Urinary bladder (tissue), 4 donors: ENCODE data around the gene VMP1. TPM values are rescaled to one million over a fixed set of nuclear protein-coding genes. Genes with fewer than 3 reads are reported as not detected.
A peak's percentile ranks its signal among the peaks of the same experiment; 100 is the strongest.
"Not testable (repeated sequence)": the region's sequence is repeated elsewhere in the genome, so short reads cannot be mapped to it uniquely, and the experiment has no call there.

Experiments
- DNase-seq: peaks from one replicate; pipeline ENCODE4 v3.0.0-alpha.2; 2015; ENCODE audit errors: extremely low spot score
- H3K27ac ChIP-seq: one replicate; pipeline ENCODE4 v1.5.1; 2013; ENCODE audit warnings: low read depth, mild to moderate bottlenecking, moderate library complexity
- H3K36me3 ChIP-seq: one replicate; pipeline ENCODE4 v1.6.1; 2013; ENCODE audit warnings: mild to moderate bottlenecking, moderate library complexity; ENCODE audit not compliant: insufficient read depth
- H3K4me1 ChIP-seq: one replicate; pipeline ENCODE4 v1.6.1; 2013; ENCODE audit warnings: mild to moderate bottlenecking, moderate library complexity; ENCODE audit not compliant: insufficient read depth
- H3K4me3 ChIP-seq: one replicate; pipeline ENCODE4 v1.5.1; 2013; ENCODE audit warnings: low read depth, low read length
- WGBS: extraction: QIAGEN DNeasy Blood & Tissue Kit; methylation state at CpG from one replicate; pipeline ENCODE4 v1.1.7; 2013; 5-methylcytosine and 5-hydroxymethylcytosine counted together
- polyA plus RNA-seq: library from polyadenylated mRNA; stranded (reverse); fragments of 200-250 nt; gene quantifications from one replicate; pipeline ENCODE4 v1.2.3, GENCODE V29; 2013
- total RNA-seq: library from RNA; depleted of rRNA; stranded (reverse); fragments of >200 nt; gene quantifications from one replicate; pipeline ENCODE4 v1.2.3, GENCODE V29; 2014
- donor health status: healthy with polysubstance abuse.
- donor health status: healthy.

VMP1 gene
- total and polyA plus RNA-seq, 2 donors = 157 to 231 TPM

GRCh38 chr17:59827721-59828477 lies 120.4 kb downstream of the VMP1 start:
- no peak for DNase-seq
- peaks cover 4% of the 10 kb centered on the region for H3K4me1 ChIP-seq
- H3K27ac ChIP-seq = no peak overlapping the region
- WGBS = 84% methylated on average over 5 of the region's 5 CpGs
- H3K36me3 ChIP-seq = no peaks in the 10 kb centered on the region
- H3K4me3 ChIP-seq = no peak overlapping the region

DNA sequence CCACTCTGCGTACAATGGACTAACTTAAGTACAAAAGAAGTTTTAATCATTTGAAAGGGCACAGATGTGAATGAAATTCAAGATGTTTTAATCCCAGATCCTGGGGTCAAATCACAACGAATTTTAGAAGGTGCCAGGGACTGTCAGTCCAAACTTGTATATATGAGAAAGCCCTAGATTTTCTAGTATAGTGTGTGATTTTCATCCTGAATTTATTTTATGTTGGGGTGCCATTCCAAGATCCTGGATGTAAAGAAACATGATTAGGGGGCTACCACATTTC lies 121.0 kb downstream of the VMP1 start:
- 59% methylated on average over 2 of the region's 2 CpGs for WGBS
- Histone ChIP-seq H3K4me3 (no peak overlapping the region), H3K27ac (peak overlapping the region; percentile 80), H3K36me3 (no peaks in the 10 kb centered on the region), H3K4me1 (peaks cover 4% of the 10 kb centered on the region)
- no peak for DNase-seq

- H3K4me1 ChIP-seq, H3K36me3 ChIP-seq: not testable (repeated sequence)
- 32% methylated on average over 7 of the region's 7 CpGs for WGBS
Observed at GRCh38 chr17:59828819-59829216, 121.4 kb downstream of the VMP1 start.

GRCh38 chr17:59829217-59830006 lies 122.0 kb downstream of the VMP1 start:
- Histone ChIP-seq H3K4me3 (no peak overlapping the region), H3K27ac (peak overlapping the region; percentile 80), H3K36me3 (no peaks in the 10 kb centered on the region), H3K4me1 (peaks cover 4% of the 10 kb centered on the region)
- no peak for DNase-seq
- WGBS = 8% methylated on average over 4 of the region's 4 CpGs

More at GRCh38 chr17:59828819-59829216, 121.4 kb downstream of the VMP1 start:
- peak overlapping the region; percentile 80 for H3K27ac ChIP-seq
- not testable (repeated sequence) for DNase-seq, H3K4me3 ChIP-seq

GRCh38 chr17:59830007-59830630 lies 122.7 kb downstream of the VMP1 start:
- Histone ChIP-seq H3K4me1 (peaks cover 4% of the 10 kb centered on the region), H3K36me3 (no peaks in the 10 kb centered on the region), H3K4me3 (no peak overlapping the region), H3K27ac (peak overlapping the region; percentile 80)
- DNase-seq = no peak
- WGBS = 68% methylated on average over 3 of the region's 3 CpGs

DNA sequence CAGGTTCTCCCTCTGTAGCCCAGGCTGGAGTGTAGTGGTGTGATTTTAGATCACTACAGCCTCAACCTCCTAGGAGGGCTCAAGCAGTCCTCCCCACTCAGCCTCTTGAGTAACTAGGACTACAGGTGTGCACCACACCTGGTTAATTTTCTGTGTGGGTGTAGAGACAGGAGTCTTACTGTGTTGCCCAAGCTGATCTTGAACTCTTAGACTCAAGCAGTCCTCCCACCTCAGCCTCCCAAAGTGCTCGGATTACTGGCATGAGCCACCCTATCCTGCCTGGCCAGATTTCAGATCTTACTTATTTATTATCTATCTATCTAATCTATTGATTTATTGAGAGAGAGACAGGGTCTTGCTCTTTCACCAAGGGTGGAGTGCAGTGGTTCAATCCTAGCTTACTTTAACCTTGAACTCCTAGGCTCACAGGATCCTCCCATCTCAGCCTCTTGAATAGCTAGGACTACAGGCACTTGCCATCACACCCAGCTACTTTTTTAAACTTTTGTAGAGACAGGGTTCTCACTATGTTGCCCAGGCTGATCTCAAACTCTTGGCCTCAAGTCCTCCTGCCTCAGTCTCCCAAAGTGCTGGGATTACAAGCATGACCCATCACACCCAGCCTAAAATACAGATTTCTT lies 123.5 kb downstream of the VMP1 start:
- H3K27ac ChIP-seq = no peak overlapping the region
- no peak overlapping the region for H3K4me3 ChIP-seq
- 73% methylated on average over 1 of the region's 1 CpG for WGBS
- no peaks in the 10 kb centered on the region for H3K36me3 ChIP-seq
- no peak for DNase-seq
- H3K4me1 ChIP-seq = peaks cover 4% of the 10 kb centered on the region

GRCh38 chr17:59832883-59833379 lies 125.5 kb downstream of the VMP1 start:
- no peak overlapping the region for H3K4me3 ChIP-seq
- peaks cover 4% of the 10 kb centered on the region for H3K4me1 ChIP-seq
- H3K36me3 ChIP-seq = no peaks in the 10 kb centered on the region
- 61% methylated on average over 4 of the region's 4 CpGs for WGBS
- peak overlapping the region; percentile 23 for H3K27ac ChIP-seq
- DNase-seq = no peak

- peak; percentile 96 for DNase-seq
- WGBS = 2% methylated on average over 8 of the region's 8 CpGs
Observed at GRCh38 chr17:59837308-59838051, 130.0 kb downstream of the VMP1 start.

DNA sequence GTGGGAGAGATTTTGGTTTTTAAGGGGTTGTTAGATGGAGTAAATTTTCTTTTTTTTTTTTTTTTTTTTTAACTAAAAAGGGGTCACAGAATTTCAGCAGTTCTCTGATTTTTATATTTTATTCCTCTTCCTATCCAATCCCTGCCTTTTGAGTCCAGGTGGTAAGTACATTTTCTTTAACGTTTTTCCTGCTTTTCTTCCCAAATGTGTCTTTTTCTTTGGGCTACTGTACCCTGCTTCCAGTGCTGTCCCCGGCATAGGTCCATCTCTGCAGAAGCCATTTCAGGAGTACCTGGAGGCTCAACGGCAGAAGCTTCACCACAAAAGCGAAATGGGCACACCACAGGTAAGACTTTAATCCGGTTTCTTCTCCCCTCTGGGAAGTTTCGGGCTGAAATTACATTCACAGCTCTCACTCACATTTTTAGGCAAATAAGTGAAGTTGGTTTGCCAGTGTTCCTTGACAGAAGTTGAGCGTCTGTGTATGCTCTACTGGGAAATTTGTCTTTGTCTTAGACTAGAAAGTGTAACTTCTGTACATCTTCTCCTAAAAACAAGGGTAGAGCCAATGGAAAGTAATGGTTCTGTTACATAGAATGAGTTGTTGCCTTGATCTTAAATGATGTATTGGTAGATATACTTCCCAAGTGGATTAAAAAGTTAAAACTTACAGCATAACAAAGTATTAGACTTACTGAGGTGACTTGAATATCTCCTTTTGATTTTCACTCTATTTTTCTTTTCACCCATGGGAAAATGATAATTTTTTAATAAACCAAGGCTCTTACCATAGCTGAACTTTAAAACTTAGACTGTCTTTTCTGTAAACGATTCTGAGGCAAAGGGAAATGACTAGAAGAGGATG lies 130.8 kb downstream of the VMP1 start:
- peak overlapping the region; percentile 81 for H3K4me3 ChIP-seq
- peak overlapping the region; percentile 98 for H3K27ac ChIP-seq
- no peaks in the 10 kb centered on the region for H3K4me1 ChIP-seq
- DNase-seq = no peak
- 5% methylated on average over 8 of the region's 8 CpGs for WGBS
- H3K36me3 ChIP-seq = no peaks in the 10 kb centered on the region

More at GRCh38 chr17:59837308-59838051, 130.0 kb downstream of the VMP1 start:
- no peaks in the 10 kb centered on the region for H3K4me1 ChIP-seq
- no peaks in the 10 kb centered on the region for H3K36me3 ChIP-seq
- peak overlapping the region; percentile 81 for H3K4me3 ChIP-seq
- H3K27ac ChIP-seq = peak overlapping the region; percentile 56

DNA sequence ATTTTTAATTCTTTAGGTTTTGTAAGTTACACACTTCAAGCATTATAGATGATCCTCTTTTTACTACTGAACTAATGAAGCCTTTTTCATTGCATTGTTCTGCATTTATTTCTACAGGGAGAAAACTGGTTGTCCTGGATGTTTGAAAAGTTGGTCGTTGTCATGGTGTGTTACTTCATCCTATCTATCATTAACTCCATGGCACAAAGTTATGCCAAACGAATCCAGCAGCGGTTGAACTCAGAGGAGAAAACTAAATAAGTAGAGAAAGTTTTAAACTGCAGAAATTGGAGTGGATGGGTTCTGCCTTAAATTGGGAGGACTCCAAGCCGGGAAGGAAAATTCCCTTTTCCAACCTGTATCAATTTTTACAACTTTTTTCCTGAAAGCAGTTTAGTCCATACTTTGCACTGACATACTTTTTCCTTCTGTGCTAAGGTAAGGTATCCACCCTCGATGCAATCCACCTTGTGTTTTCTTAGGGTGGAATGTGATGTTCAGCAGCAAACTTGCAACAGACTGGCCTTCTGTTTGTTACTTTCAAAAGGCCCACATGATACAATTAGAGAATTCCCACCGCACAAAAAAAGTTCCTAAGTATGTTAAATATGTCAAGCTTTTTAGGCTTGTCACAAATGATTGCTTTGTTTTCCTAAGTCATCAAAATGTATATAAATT lies 132.3 kb downstream of the VMP1 start:
- 16% methylated on average over 6 of the region's 6 CpGs for WGBS
- Histone ChIP-seq H3K4me3 (peak overlapping the region; percentile 81), H3K4me1 (peaks cover 1% of the 10 kb centered on the region), H3K36me3 (no peaks in the 10 kb centered on the region), H3K27ac (no peak overlapping the region)
- no peak for DNase-seq

DNA sequence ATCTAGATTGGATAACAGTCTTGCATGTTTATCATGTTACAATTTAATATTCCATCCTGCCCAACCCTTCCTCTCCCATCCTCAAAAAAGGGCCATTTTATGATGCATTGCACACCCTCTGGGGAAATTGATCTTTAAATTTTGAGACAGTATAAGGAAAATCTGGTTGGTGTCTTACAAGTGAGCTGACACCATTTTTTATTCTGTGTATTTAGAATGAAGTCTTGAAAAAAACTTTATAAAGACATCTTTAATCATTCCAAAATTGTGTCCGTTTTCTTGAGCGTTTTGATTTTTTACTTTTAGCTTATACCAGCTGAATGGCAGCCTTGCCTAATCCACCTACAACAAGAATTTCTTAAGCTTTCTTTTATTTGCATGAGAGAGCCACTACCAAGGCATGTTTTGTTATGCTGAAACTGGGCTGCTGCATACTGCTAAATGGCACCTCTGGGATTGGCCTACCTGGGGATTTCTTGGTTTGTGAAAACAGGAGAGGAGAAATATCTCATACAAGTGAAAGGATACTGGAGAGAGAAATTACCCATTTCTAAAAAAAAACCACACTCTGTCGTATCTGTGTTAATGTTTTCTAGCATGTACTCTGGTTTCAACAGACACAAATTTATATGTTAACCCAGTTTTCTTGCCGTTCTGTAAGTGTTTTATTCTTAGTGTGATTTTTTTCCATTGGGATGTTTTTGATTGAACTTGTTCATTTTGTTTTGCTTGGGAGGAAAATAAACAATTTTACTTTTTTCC lies 133.1 kb downstream of the VMP1 start:
- Histone ChIP-seq H3K4me1 (peaks cover 1% of the 10 kb centered on the region), H3K4me3 (peak overlapping the region; percentile 81), H3K27ac (peak overlapping the region; percentile 32), H3K36me3 (no peaks in the 10 kb centered on the region)
- 19% methylated on average over 4 of the region's 4 CpGs for WGBS
- DNase-seq = no peak
